ENCODE data around the gene BCAS3. TPM values are rescaled to one million over a fixed set of nuclear protein-coding genes. Genes with fewer than 3 reads are reported as not detected.

Gene BCAS3
- 7.3 to 11.0 TPM (median 7.7 TPM) in 5 replicates for total RNA-seq (2022; extraction: Qiagen RNA extraction)

DNA sequence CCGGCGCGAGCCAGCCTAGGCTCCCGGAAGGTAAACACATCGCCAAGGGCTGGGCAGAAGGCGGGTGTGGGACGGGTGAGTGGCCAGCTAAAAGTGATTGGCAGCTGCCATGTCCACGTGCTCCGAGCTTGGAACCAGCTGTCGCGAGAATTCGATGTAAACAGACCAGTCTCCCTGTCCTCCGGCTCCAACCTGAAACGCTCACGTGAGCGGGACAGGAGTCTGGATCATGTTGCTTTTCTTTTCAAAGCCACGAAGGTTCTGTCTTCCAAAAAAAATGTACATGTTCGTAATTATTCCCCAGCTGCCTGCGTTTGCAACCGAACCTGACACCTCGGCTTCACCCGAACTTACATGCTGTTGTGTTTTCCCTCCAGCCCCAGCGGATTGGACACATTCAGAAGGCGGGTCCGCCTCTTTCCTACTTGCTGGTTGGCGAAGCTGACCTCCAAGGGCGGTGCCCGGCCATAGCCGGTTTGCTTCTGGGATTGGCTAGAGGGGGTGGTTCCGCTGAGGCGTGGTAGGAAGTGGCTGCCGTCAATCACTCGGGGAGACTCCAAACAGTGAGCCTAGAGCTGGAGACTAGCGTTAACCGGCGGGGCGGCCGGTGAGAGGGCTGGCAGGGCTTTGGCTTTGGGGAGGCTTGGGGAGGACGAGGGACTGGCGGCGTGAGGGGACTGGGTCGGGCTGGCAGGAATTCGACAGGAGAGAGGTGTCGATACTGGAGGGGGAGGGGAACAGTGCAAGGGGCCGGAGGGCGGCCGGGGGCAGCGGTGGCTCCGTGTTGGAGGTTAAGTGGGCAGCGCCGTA lies at the start of gene BCAS3:
TSS of gene BCAS3 (plus strand) at position 544 of the 810 bp plus-strand sequence.

DNA sequence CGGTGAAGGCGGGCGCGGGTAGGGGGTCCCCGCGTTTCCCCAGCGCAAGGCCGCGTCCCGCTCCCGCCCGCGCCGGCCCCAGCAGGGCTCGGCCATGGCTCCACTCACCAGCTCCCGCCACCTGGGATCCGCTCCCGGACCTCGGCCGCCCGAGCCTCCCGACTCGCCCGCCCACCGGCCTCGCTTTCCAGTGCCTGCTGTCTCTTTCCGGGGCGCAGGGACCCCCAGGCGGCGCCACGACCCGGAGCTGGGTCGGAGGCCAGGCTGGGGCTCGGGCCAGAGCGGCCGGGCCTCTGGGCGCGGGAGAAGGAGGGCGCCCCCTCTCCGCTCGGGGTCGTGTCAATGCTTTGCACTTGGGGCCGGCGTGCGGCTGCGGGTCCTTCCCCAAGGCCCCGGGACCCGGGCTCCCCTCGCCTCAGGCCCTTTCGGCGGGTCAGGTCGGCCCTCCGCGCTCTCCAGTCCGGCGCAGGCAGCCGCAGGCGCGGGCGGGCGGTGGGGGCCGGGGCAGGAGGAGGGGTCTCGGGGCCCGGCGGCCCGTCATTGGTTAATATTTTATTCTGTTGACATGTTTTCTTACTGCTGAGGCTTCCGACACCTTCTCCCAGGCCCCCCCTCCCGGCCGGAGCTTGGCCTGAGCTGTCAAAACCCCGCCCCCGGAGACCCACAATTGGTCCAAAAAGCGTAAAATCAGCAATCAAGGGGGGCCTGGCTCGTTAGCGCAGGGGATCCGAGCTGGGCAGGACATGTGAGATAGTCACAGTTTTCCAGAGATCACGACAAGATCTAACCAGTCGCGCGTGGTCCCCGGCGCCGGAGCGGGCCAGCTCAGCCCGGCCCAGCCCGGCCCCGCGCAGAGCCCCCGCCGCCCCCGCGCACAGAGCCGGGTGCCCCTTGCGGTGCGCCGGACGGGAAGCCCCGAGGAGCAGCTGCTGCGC lies 721.7 kb downstream of the BCAS3 start, which contains the start of gene TBX2:
TSS of gene TBX2 (plus strand) at position 713 of the 935 bp plus-strand sequence. CDS start 334 bp downstream, outside the sequence.

Other genes with a start within 250 kb of the BCAS3 start
- 11.7 to 23.4 TPM (median 19.9 TPM) in 5 replicates for gene APPBP2, start 151.6 kb upstream of the BCAS3 start, total RNA-seq (2022; extraction: Qiagen RNA extraction)
- 17.0 to 22.1 TPM (median 19.5 TPM) in 5 replicates for gene PPM1D, start 77.7 kb upstream of the BCAS3 start, total RNA-seq (2022; extraction: Qiagen RNA extraction)